GM19193 (cell line): ENCODE data around the gene FXYD7.

Experiments used
- POLR2A ChIP-seq: IDR thresholded peaks from 4 replicates; pipeline ENCODE4 v1.6.1; 2011; ENCODE audit not compliant: insufficient read depth, insufficient read length; ENCODE audit errors: extremely low read depth

The FXYD7 gene

DNA sequence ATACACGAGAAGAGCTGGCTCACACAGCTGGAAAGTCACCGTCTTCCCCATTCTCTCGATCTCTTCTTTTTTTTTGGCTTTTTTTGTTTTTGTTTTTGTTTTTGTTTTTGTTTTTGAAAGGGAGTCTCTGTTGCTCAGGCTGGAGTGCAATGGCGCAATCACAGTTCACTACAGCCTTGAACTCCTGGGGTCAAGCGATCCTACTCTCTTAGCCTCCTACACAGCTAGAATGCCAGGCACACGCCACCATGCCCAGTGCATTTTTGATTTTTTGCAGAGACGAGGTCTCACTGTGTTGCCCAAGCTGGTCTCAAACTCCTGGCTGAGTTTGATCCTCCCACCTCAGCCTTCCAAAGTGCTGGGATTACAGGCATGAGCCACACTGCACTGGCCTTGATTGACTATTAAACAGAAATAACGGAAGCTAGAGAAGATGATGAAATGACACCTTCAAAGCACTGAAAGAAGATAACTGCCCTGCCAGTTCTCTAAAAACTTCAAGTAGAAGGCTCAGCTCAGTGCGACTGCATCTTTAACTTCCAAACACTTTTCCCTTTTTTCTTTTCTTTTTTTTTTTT lies 23.4 kb upstream of the FXYD7 start:
- TF ChIP-seq POLR2A = no peak

DNA sequence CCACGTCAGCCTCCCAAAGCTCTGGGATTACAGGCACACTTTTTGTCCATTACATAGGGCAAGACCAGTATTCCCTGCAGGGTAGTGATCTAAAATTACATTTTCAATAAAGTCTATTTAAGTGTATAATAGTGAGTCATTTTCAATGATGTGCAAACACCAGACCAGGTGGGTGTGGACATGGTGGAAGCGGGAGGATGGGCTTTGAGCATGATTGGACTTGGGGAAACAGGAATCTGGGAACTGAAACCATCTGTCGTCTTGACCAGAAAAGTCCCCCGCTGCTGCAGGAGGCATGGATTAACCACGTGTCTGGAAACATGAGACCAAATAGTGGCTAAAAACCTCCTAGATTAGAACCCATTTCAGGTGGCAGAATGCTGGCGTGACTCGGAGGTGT lies 22.6 kb upstream of the FXYD7 start:
- TF ChIP-seq POLR2A = no peak

GRCh38 chr19:35120898-35121297 lies 22.2 kb upstream of the FXYD7 start:
- no peak for TF ChIP-seq POLR2A

GRCh38 chr19:35122687-35123551 lies 20.1 kb upstream of the FXYD7 start:
- no peak for TF ChIP-seq POLR2A

- no peak for TF ChIP-seq POLR2A
These were observed 19.5 kb upstream of the FXYD7 start for GRCh38 chr19:35123573-35123972.

GRCh38 chr19:35124098-35125060 lies 18.7 kb upstream of the FXYD7 start:
- TF ChIP-seq POLR2A = peak; percentile 72

DNA sequence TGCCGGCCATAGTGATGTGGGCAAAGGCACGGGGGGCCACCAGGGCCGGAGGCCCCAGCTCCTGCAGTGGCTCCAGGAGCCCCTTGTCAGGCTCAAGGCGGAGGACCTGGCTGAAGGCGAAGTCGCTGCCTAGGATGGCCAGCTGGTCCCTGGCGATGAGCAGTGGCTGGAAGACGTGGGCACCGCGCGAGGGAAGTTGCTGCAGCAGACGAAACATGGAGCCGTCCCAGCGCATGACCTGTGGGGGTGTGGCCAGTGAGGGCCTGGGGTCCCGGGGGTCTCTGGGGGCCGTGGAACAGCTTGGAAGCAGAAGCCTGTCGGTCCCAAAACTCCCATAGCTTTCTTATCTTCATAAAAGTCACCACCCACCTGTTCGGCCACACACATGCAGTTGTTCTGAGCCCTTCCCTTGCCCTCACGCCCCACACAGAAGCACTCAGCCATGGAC lies 17.8 kb upstream of the FXYD7 start:
- no peak for TF ChIP-seq POLR2A

DNA sequence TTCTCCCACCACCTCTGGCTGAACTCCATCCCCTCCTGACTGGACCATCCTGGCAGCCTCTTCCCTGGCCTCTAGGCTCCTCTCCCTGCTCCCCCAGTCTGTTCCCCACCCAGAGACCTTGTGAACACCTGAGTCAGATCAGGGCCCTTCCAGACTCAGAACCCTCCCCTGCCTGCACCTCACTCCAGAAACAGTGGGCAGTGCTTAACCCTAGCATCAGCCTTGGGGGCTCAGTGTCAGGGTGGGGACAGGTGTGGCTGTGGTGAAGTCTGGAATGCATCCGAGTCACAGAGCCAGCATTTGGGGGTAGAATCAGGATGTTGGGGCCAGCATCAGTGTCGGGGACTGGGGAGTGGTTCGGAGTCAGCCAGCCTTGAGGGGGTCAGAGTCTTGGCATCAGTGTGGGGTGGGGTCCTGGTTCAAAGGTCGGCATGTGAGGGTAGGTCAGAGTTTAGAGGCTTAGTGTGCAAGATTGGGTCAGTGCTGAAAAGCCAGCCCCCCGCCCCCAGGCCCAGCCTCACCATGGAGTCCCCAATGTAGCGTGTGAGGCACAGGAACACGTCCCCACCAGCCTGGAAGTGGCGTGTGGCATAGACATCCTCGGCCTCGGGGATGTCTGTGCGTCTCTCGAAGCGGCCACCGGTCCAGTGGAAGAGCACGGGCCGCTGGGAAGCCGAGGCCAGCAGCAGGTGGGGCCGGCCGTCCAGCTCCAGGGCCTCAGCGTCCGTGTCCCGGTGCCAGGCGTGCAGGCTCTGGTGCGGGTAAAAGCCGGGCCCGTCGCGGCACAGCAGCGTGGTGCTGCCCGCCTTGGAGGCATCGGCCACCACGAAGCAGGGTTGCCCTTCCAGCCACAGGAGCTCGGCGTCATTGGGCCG lies 17.1 kb upstream of the FXYD7 start:
- no peak for TF ChIP-seq POLR2A

DNA sequence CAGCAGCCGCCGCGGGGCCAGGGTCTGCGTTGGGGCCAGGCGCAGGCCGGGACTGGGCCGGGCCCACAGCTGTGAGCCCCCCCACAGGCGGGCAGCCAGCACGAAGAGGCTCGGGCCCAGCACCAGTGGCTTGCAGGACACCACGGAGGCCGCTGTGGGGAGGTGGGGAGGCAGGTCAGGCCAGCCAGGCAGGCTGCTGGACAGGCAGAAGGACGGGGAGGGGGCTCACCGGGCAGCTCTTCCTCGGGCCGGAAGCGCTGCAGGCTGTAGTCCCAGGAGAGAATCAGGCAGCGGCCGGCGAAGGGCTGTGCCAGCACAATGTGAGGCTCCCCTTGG lies 16.5 kb upstream of the FXYD7 start:
- no peak for TF ChIP-seq POLR2A

DNA sequence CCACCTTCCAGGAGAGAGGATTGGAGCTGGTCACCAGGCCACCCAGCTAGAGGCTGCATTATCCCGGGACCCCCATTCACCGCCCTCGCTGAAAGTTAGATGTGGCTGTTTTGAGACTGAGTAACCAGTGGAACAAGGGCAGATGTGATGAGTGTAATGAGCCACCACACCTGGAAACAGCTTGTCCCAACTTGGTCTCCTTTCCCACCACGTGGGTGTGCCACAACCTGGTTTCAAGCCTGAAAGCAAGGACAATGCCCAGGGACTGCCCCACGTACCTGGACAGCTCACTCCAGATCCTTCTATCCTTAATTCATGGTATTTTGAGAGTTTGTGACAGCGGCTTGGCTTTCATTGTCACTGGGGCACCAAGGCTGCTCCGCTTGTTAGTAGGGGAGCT lies 15.2 kb upstream of the FXYD7 start:
- no peak for TF ChIP-seq POLR2A

GRCh38 chr19:35128398-35129057 lies 14.5 kb upstream of the FXYD7 start:
- TF ChIP-seq POLR2A = no peak

DNA sequence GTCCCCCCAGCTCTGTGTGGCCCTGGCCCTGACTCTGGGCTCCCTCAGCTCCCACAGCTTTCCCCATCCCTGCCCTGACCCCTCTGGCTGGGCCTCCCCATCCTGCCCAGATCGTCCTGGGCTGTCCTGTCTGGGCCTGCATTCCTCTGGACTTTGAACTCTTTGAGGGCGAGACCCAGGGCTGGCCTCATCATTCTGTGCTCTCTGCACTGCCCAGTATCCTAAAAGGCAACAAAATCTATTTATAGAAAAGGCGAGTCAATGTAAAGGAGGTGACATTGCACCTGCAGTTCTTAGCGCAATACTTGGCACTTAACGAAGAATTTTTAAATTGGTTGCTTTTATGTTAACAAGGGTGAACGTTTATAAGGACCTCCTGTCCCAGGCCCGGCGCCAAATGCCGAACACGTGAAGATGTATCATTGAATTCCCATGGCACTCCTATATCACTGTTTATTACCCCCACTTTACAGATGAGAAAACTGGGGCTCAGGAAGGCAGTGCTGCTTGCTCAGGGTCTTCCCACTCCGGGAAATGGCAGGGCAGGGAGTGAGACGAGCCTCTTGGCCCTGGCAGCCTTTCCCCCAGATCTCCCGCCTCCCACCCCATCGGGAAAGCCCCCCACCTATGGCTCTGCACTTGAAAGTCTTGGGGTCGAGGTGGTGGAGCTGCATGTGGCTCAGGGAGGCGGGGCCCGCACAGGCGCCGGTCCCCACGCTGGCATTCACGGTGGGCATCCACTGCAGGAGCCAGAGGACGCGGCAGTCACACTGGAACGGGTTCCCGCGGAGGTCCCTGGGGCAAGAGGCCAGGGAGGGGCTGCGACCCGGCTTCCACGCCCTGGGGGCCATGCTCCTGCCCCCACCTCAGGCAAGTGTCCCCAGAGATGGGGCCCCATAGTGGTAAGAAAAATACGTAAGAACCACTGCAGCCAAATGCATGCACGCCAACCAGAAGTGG lies 12.0 kb upstream of the FXYD7 start:
- TF ChIP-seq POLR2A = no peak

DNA sequence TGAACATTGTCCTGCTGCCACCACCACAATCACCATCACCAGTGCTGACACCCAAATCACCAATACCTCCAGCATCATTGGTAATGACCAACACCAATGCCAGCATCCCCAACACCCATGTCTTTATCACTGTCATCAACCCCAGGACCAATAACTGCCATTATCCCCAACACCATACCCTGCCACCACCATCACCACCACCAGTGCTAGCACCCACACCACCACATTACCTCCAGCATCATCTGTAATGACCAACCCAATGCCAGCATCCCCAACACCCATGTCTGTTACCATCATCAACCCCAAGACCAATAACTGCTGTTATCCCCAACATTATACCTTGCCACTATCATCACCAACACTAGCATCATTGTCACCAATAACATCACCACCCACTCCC lies 10.8 kb upstream of the FXYD7 start:
- TF ChIP-seq POLR2A = no peak
